ENCODE data around the gene DDX41.

Gene DDX41

GRCh38 chr5:177509991-177510566 is 6.7 kb downstream of the DDX41 start:
- peak overlapping the region; percentile 62 for H3K4me3 ChIP-seq (ENCODE audit: low read depth, low read length)
- peak; percentile 5 for TF ChIP-seq CTCF (IDR thresholded peaks at IDR 0.05; ENCODE audit: insufficient read depth, low read depth, low read length, missing control alignments)
- peak; percentile 75 for DNase-seq (ENCODE audit: low read depth)

GRCh38 chr5:177509381-177509951 is 7.3 kb downstream of the DDX41 start, which contains the start of gene DOK3:
Gene DOK3, minus strand, starts transcription at chr5:177509826. Its CDS starts 286 bp downstream, at chr5:177509540.
- TF ChIP-seq CTCF (IDR thresholded peaks at IDR 0.05; ENCODE audit: insufficient read depth, low read depth, low read length, missing control alignments) = no peak
- peak within 1 kb of the TSS; percentile 62 for H3K4me3 ChIP-seq (ENCODE audit: low read depth, low read length)
- DNase-seq (ENCODE audit: low read depth) = peak; percentile 66

DNA sequence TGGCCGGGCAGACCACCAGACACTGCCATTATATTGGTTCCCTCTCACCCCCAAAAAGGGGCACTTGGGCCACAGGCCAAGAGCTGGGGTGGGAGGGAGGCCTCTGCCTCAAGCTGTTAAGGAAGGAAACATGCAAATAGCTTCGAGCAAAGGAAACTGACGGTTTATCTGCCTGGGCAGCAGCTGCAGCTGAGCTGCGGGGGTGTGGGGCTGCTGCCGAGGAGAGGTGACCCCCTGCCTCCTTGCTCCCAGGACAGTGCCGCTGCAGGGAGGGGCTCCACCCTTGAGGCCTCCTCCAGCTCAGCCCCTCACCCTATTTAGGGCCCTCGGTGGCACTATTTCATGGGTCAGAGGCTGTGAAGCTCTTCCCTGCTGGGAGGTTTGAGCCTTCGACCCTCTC is 7.9 kb downstream of the DDX41 start:
- peak; percentile 69 for DNase-seq (ENCODE audit: low read depth)
- peak overlapping the region; percentile 62 for H3K4me3 ChIP-seq (ENCODE audit: low read depth, low read length)
- no peak for TF ChIP-seq CTCF (IDR thresholded peaks at IDR 0.05; ENCODE audit: insufficient read depth, low read depth, low read length, missing control alignments)

- TF ChIP-seq CTCF (IDR thresholded peaks at IDR 0.05; ENCODE audit: insufficient read depth, low read depth, low read length, missing control alignments) = no peak
- DNase-seq (ENCODE audit: low read depth) = peak; percentile 31
- peak overlapping the region; percentile 62 for H3K4me3 ChIP-seq (ENCODE audit: low read depth, low read length)
Observed at GRCh38 chr5:177508221-177508611, 8.5 kb downstream of the DDX41 start.

DNA sequence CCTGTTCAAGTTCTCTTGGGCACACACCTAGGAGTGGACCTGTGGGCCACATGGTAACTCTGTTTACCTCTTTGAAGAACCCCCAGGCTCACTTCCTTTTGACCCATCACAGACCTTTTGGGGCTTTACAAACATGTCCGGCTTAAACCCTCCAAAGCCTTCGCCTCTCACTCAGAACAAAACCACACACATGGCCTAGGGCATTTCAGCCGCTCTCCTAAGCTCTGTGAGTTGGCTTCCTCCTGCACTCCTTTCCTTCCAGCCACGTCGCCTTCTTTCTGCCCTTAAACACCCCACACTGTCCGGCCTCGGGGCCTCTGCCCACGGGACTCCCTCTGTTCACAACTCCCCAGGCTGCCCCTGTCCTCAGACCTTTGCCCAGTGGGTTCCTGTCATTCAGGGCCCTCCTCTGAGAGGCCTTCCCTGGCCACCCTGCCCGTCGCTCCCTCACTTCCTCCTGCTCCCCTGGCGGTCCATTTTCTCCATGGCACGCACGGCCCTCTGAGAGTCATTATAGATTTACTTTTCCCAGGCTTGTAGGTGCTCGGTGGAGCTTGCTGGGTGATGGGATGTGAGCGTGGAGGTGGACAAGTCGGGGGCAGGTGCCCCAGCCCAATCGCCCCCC is 9.1 kb downstream of the DDX41 start:
- peak; percentile 35 for DNase-seq (ENCODE audit: low read depth)
- peak overlapping the region; percentile 62 for H3K4me3 ChIP-seq (ENCODE audit: low read depth, low read length)
- peak; percentile 5 for TF ChIP-seq CTCF (IDR thresholded peaks at IDR 0.05; ENCODE audit: insufficient read depth, low read depth, low read length, missing control alignments)

DNA sequence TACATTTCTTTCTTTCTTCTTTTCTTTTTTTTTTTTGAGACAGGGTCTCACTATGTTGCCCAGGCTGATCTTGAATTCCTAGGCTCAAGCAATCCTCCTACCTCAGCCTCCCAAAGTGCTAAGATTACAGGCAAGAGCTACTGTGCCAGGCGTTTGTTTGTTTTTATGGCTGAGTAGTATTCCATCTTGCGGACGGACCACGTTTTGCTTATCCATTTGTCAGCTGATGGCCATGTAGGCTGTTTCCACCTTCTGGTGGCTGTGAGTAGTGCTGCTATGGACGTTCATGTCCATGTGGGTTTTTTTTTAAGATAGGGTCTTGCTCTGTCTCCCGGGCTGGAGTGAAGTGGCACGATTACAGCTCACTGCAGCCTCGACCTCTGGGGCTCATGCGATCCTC is 9.6 kb downstream of the DDX41 start:
- peak; percentile 24 for TF ChIP-seq CTCF (IDR thresholded peaks at IDR 0.05; ENCODE audit: insufficient read depth, low read depth, low read length, missing control alignments)
- DNase-seq (ENCODE audit: low read depth) = peak; percentile 46
- H3K4me3 ChIP-seq (ENCODE audit: low read depth, low read length) = no peak overlapping the region

Data from GM12865 (cell line).